ENCODE data around the gene WDFY4.

GRCh38 chr10:48767373-48768143, 82.9 kb downstream of the WDFY4 start:
- TF ChIP-seq, protein P1, sequence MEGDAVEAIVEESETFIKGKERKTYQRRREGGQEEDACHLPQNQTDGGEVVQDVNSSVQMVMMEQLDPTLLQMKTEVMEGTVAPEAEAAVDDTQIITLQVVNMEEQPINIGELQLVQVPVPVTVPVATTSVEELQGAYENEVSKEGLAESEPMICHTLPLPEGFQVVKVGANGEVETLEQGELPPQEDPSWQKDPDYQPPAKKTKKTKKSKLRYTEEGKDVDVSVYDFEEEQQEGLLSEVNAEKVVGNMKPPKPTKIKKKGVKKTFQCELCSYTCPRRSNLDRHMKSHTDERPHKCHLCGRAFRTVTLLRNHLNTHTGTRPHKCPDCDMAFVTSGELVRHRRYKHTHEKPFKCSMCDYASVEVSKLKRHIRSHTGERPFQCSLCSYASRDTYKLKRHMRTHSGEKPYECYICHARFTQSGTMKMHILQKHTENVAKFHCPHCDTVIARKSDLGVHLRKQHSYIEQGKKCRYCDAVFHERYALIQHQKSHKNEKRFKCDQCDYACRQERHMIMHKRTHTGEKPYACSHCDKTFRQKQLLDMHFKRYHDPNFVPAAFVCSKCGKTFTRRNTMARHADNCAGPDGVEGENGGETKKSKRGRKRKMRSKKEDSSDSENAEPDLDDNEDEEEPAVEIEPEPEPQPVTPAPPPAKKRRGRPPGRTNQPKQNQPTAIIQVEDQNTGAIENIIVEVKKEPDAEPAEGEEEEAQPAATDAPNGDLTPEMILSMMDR (conservative IDR thresholded peaks at IDR 0.05 in 1 of 2, IDR thresholded peaks at IDR 0.05 in 1 of 2; ENCODE audit: low read depth in 1 of 2, low read length in 2 of 2) = no peak
- TF ChIP-seq EZH2 (IDR thresholded peaks at IDR 0.05; ENCODE audit: low read length, missing control alignments) = no peak
